HepG2 (cell line): ENCODE results near the gene CREG2. TPM values are rescaled to one million over a fixed set of nuclear protein-coding genes. Genes with fewer than 3 reads are reported as not detected.

Experiments
- CBX5 ChIP-seq: sonication (generic); formaldehyde crosslinking; IDR thresholded peaks from 2 replicates; pipeline ENCODE4 v1.4.0; 2020; ENCODE audit warnings: missing genetic modification reagents, borderline replicate concordance
- E2F5 ChIP-seq: sonication (generic); formaldehyde crosslinking; conservative IDR thresholded peaks from 2 replicates; pipeline ENCODE4 v1.4.0; 2020; ENCODE audit warnings: missing genetic modification reagents
- HNF4A ChIP-seq: sonication (generic); formaldehyde crosslinking; IDR thresholded peaks from 2 replicates; pipeline ENCODE4 v1.4.0; 2020; ENCODE audit warnings: missing genetic modification reagents
- HNRNPL ChIP-seq: fragments of 200-400 bp; formaldehyde crosslinking; IDR thresholded peaks from 2 replicates; pipeline ENCODE4 v1.6.1; 2017; ENCODE audit warnings: mild to moderate bottlenecking, low read depth, low read length
- KDM5B ChIP-seq: sonication (generic); formaldehyde crosslinking; IDR thresholded peaks from 2 replicates; pipeline ENCODE4 v1.4.0; 2020; ENCODE audit warnings: missing genetic modification reagents, mild to moderate bottlenecking, borderline replicate concordance
- KIAA2018 ChIP-seq: sonication (generic); formaldehyde crosslinking; IDR thresholded peaks from 2 replicates; pipeline ENCODE4 v1.5.0; 2020; ENCODE audit warnings: mild to moderate bottlenecking, missing genetic modification reagents, borderline replicate concordance
- KLF6 ChIP-seq: IDR thresholded peaks from 2 replicates; pipeline ENCODE4 v1.8.0; 2016; ENCODE audit warnings: missing biosample characterization, missing genetic modification reagents
- NFIC ChIP-seq: IDR thresholded peaks from 2 replicates; pipeline ENCODE4 v1.6.1; 2012; ENCODE audit warnings: mild to moderate bottlenecking, low read length, inconsistent platforms
- PAX8 ChIP-seq: sonication (generic); formaldehyde crosslinking; IDR thresholded peaks from 2 replicates; pipeline ENCODE4 v1.8.0; 2022; ENCODE audit warnings: mild to moderate bottlenecking, missing genetic modification reagents, borderline replicate concordance
- RBM39 ChIP-seq: fragments of 200-400 bp; formaldehyde crosslinking; IDR thresholded peaks from one replicate; pipeline ENCODE4 v1.6.1; 2018; ENCODE audit warnings: antibody characterized with exemption, mild to moderate bottlenecking, low read depth, low read length; ENCODE audit not compliant: poor library complexity, severe bottlenecking
- ZBTB38 ChIP-seq: sonication (generic); formaldehyde crosslinking; IDR thresholded peaks from 2 replicates; pipeline ENCODE4 v1.5.1; 2020; ENCODE audit warnings: mild to moderate bottlenecking, missing genetic modification reagents
- ZFP36 ChIP-seq: fragments of 150-350 bp; IDR thresholded peaks from 2 replicates; pipeline ENCODE4 v1.6.1; 2018; ENCODE audit warnings: borderline replicate concordance, low read length, low read depth; ENCODE audit not compliant: partially characterized antibody
- ZNF136 ChIP-seq: sonication (generic); formaldehyde crosslinking; IDR thresholded peaks from 2 replicates; pipeline ENCODE4 v1.8.1; 2022; ENCODE audit warnings: low read depth, mild to moderate bottlenecking, moderate library complexity, missing genetic modification reagents
- ZNF234 ChIP-seq: sonication (generic); formaldehyde crosslinking; conservative IDR thresholded peaks from 2 replicates; pipeline ENCODE4 v1.5.1; 2020; ENCODE audit warnings: mild to moderate bottlenecking, missing genetic modification reagents
- ZNF260 ChIP-seq: sonication (generic); formaldehyde crosslinking; IDR thresholded peaks from 2 replicates; pipeline ENCODE4 v1.4.0; 2020; ENCODE audit warnings: missing genetic modification reagents, low read depth, mild to moderate bottlenecking, borderline replicate concordance
- ZNF329 ChIP-seq: sonication (generic); formaldehyde crosslinking; IDR thresholded peaks from 2 replicates; pipeline ENCODE4 v1.9.0; 2021; ENCODE audit warnings: low read depth, mild to moderate bottlenecking, missing genetic modification reagents
- ZNF337 ChIP-seq: sonication (generic); formaldehyde crosslinking; IDR thresholded peaks from 2 replicates; pipeline ENCODE4 v1.5.1; 2020; ENCODE audit warnings: missing genetic modification reagents, low read depth, mild to moderate bottlenecking, borderline replicate concordance
- ZNF468 ChIP-seq: sonication (generic); formaldehyde crosslinking; IDR thresholded peaks from 2 replicates; pipeline ENCODE4 v1.8.0; 2022; ENCODE audit warnings: mild to moderate bottlenecking, moderate library complexity, missing genetic modification reagents
- ZNF550 ChIP-seq: sonication (generic); formaldehyde crosslinking; IDR thresholded peaks from 2 replicates; pipeline ENCODE4 v1.4.0; 2020; ENCODE audit warnings: mild to moderate bottlenecking, missing genetic modification reagents, borderline replicate concordance
- ZNF589 ChIP-seq: sonication (generic); formaldehyde crosslinking; conservative IDR thresholded peaks from 2 replicates; pipeline ENCODE4 v1.8.0; 2022; ENCODE audit warnings: mild to moderate bottlenecking, moderate library complexity, missing genetic modification reagents
- polyA plus RNA-seq, 8 experiments: library from polyadenylated mRNA; depleted of rRNA in 3 of 8; stranded (reverse) in 7 of 8; unstranded in 1 of 8; fragments of >200 nt; fragmentation: Illumina TruSeq in 4 of 8; extraction: Trizol in 4 of 8; gene quantifications; 2 replicates each; pipeline versions ENCODE4 v1.2.1 to v1.2.3, GENCODE V29; 2011 to 2016; ENCODE audit warnings: low read depth in 4 of 8, missing spikeins in 1 of 8, mixed read lengths in 1 of 8; ENCODE audit not compliant: insufficient read depth in 1 of 8
- total RNA-seq, 5 experiments: library from RNA; depleted of rRNA; stranded (reverse); fragments of >200 nt; fragmentation: Illumina TruSeq; extraction: Trizol; gene quantifications; 2 replicates each; pipeline ENCODE4 v1.2.3, GENCODE V29; 2016; ENCODE audit warnings: low read depth in 1 of 5

Gene CREG2
- total and polyA plus RNA-seq, 2 of the 13 experiments (the other 11 are each of a cell fraction or from before 2014, with no cell fraction given), result 0.18 to 0.26 TPM

DNA sequence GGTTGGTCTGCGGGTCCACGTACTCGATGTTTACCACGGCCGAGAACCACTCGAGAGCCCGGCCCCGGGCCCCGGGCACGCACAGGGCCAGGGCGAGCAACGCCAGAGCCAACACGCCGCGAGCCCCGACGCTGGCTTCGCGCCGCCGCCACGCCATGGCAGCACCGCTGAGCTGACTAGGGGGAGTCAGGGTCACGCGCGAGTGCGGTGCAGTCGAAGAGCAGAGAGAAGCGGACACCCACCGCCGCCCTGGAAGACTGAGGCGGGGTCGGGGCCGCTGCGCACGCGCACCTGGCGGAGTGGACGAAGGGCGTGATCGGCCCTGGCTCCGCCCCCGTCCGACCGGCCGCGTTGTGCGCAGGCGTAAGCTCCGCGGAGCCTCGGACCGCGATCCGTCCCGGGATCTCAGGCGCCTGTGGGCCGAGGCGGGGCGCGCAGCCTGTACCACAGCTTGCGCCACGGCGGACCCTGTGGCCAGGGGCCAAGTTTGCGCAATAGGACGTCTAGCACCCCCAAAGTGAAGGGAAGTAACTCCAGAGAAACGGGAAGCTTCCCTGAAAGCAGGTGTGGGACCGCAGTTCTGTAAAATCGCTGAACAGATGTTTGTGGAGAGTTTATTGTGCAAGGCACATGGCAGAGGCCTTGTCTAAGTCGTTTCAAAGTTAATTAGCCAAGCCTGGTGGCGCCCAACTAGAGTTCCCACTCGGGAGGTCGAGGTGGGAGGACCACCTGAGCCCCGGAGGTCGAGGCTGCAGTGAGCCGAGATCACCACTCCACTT lies 78.7 kb downstream of the CREG2 start, which contains the start of gene RNF149 (continued):
- no peak for TF ChIP-seq KIAA2018 (CRISPR knock-in tag)
- TF ChIP-seq E2F5, result peak; percentile 65; the same call in 1 of the 2 replicates
- 0 out of 2 replicates have a peak, but pooled peaks have one; percentile 42 for TF ChIP-seq HNRNPL
- TF ChIP-seq KLF6 (CRISPR knock-in tag), result no peak; the same call in none of the 2 replicates
- TF ChIP-seq ZNF550, result peak; percentile 94; the same call in 1 of the 2 replicates
- peak; percentile 88; the same call in 1 of the 2 replicates for TF ChIP-seq ZNF589 (CRISPR knock-in tag)
- peak; percentile 69 for TF ChIP-seq RBM39
- peak; percentile 98 for TF ChIP-seq KDM5B
- peak; percentile 98; the same call in 1 of the 2 replicates for TF ChIP-seq CBX5 (CRISPR knock-in tag)
- TF ChIP-seq ZNF337 (CRISPR knock-in tag), result peak; percentile 77; the same call in 1 of the 2 replicates
- 0 out of 2 replicates have a peak, but pooled peaks have one; percentile 33 for TF ChIP-seq ZNF260 (CRISPR knock-in tag)
- peak; percentile 89; the same call in 1 of the 2 replicates for TF ChIP-seq PAX8 (CRISPR knock-in tag)
- peak; percentile 98 for TF ChIP-seq HNF4A
- no peak for TF ChIP-seq ZNF234 (CRISPR knock-in tag)
- 0 out of 2 replicates have a peak, but pooled peaks have one; percentile 31 for TF ChIP-seq ZNF468 (CRISPR knock-in tag)
- peak; percentile 91 for TF ChIP-seq ZNF136 (CRISPR knock-in tag)
- no peak for TF ChIP-seq NFIC
- TF ChIP-seq ZBTB38 (CRISPR knock-in tag), result peak; percentile 97
- peak; percentile 84 for TF ChIP-seq ZNF329
- no peak for TF ChIP-seq ZFP36
